Measurements from ENCODE around the gene TFAP2B.

GRCh38 chr6:50819904-50820868 is 1.5 kb downstream of the TFAP2B start:
- TF ChIP-seq CTCF (IDR thresholded peaks at IDR 0.05; ENCODE audit: insufficient read depth, low read length, poor library complexity, severe bottlenecking) (no peak), EZH2phosphoT487 (conservative IDR thresholded peaks at IDR 0.05; ENCODE audit: low read length) (no peak)
